GM12864 (cell line): ENCODE data around the gene AUP1.

Experiments used
- DNase-seq: peaks from one replicate; pipeline ENCODE4 v3.0.0-alpha.2; 2011; ENCODE audit warnings: low read depth
- H3K4me3 ChIP-seq: 2 replicates; pipeline ENCODE4 v1.5.1; 2011; ENCODE audit warnings: mild to moderate bottlenecking, low read depth, low read length, control low read depth
- TF ChIP-seq, protein P1 (sequence below): IDR thresholded peaks from 2 replicates; pipeline ENCODE4 v1.5.1; 2011; ENCODE audit warnings: low read depth, mild to moderate bottlenecking, moderate library complexity, low read length, control low read depth, inconsistent platforms; ENCODE audit errors: missing control alignments

AUP1 gene

DNA sequence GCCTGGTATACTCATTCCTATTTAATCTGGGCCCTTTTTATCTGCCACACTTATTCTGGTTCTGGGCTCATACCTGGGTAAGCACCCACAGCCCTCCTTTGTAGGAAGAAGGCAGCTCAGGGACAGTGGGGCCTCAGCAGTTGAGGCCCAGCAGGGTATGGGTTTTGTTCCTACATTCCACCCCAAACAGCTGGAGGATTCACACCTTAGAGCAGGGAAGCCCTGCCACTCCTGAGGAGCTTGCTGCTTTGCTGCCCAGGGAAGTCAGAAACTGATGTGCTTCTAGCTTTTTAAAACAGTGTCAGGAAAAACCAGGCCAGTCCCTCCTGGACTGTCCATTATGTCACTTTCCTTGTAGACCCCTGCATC, 28.9 kb downstream of the AUP1 start:
- H3K4me3 ChIP-seq = no peak overlapping the region
- TF ChIP-seq, protein P1, sequence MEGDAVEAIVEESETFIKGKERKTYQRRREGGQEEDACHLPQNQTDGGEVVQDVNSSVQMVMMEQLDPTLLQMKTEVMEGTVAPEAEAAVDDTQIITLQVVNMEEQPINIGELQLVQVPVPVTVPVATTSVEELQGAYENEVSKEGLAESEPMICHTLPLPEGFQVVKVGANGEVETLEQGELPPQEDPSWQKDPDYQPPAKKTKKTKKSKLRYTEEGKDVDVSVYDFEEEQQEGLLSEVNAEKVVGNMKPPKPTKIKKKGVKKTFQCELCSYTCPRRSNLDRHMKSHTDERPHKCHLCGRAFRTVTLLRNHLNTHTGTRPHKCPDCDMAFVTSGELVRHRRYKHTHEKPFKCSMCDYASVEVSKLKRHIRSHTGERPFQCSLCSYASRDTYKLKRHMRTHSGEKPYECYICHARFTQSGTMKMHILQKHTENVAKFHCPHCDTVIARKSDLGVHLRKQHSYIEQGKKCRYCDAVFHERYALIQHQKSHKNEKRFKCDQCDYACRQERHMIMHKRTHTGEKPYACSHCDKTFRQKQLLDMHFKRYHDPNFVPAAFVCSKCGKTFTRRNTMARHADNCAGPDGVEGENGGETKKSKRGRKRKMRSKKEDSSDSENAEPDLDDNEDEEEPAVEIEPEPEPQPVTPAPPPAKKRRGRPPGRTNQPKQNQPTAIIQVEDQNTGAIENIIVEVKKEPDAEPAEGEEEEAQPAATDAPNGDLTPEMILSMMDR = no peak
- DNase-seq = no peak

DNA sequence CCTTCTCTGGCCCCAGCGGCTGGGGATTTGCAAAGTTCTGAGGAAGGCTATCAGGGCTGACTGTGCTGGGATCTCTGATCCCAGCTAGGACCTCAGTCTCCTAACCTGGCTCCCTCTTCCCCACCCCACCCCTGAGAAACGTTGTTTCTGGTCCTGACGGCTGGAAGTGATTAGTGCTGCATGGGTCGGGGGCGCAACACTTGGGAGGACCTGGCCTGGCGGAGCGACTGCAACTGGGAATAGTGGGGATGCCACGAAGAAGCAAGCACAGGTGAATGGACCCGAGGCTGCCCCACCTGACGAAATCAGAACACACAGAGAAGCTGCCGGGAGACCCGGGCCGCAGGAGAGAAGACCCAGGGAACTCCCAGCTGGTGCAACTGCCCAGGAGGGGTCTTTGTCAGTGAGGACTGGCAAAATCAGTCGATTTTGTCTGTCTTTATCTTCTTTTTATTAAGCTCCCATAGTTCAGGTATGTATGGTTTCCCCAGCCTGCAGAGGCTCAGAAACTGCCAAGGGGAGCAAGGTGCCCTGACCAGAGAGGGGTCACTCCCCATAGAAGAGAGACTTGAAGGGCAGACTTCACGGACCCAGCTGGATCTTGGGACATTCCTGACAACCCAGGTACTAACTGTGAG, 29.4 kb downstream of the AUP1 start:
- TF ChIP-seq, protein P1 = no peak
- DNase-seq = no peak
- H3K4me3 ChIP-seq = no peak overlapping the region

DNA sequence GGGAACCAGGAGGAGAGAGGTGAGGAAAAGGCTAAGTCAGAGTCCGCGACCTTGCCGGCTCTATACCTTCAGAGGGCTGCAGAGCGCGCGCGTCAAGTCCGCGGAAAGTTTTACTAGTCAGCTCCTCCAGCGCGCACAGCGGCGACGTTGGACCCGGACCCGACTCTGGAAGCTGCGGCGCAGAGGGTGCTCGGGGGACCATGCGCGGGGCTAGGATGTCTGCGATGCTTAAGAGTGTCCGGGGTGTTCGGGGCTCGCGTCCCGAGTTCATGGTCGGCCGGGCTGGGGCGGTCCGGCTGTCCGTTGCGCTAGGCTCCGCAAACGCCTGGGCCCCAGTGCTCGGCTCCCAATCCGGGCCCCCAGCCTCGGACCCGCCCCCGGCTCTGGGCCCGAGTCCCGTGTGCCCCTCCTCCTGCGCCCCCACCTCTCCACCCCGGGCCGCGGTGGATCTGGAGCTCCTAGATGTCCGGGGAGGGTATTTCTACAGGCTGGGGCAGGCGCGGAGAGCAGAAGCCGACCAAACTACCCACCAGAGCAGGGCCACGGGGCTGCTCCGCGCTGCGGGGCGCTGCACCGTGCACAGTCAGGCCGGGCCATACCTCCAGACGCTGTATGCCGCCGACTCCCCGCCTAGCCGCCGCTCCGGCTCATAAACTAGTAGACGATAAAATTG, 30.1 kb downstream of the AUP1 start, which contains the start of gene LBX2:
Gene LBX2, minus strand, starts transcription at position 337 of the 673 bp plus-strand sequence. Its CDS starts 66 bp downstream, at position 271.
- H3K4me3 ChIP-seq = no peak within 1 kb of the TSS; the same call in 1 of the 2 replicates
- DNase-seq = no peak

DNA sequence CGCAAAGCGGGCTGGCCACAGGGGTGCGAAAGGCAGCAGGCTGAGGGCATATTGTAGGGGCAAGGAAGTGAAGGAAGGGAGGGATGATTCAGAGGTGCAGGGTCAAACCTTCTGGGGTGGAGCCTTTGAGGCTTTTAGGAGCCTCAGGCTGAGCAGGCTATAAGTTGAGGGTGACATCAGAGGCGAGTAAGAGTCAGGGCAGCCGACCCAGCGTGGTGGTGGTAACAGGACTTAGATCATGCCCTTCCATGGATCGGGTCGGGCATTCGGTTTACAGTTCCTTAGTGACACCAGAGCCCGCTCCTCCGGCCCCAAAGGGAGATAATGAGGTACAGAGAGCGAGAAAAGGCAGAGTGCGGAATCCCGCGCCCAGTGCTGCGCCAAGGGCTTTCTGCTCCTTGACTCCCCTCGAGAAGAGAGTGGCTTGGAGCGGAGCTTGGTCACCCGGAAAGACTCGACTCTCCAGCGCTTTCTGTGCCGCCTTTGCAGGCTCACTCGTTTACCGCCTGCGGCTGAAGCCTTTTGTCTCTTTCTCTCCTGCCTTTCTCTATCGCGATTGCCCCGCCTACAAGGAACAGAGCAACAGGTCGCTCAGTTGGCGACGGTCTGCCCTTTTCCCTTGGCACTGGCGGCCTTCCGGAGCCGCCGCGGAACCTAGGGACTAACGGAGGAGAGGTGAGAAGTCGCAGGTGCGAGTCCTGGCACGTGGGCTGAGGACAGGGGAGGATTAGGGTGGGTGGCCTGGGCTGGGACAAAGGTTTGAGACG, 30.8 kb downstream of the AUP1 start:
- DNase-seq = no peak
- TF ChIP-seq, protein P1 = no peak
- H3K4me3 ChIP-seq = no peak overlapping the region; the same call in 1 of the 2 replicates

More for the DNA sequence above, 30.1 kb downstream of the AUP1 start, which contains the start of gene LBX2:
- TF ChIP-seq, protein P1 = no peak

DNA sequence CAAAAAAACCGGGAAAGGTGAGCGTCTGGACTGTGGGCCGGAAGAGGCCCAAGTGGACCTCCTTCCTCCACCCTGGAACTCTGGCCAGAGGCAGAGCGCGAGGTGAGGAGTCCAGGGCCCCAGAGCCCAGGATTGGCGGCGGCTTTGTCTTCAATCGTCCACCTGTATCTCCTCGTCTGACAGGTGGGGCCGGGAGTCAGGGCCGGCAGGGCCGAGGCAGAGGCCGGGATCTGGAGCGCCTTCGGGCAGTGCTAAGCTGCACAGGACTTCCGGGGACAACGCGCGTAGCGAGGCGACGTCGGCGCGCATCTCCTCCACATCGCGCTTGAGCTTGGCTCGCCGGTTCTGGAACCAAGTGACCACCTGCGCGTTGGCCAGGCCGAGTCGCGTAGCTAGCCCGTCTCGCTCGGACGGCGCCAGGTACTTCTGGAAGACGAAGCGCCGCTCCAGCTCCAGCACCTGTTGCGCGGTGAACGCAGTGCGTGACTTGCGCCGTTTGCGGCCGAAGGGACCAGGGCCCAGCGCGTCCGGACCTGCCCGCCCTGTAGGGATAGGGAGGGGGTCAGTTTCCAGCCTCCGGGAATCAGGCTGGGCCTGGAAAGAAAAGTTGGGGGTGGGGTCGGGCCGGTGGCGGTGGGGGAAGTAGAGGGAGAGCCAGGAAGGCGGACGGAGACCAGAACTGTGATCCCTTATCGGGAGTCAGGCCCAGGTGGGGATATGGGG, 31.6 kb downstream of the AUP1 start:
- TF ChIP-seq, protein P1 = no peak
- no peak for DNase-seq
- no peak overlapping the region for H3K4me3 ChIP-seq

DNA sequence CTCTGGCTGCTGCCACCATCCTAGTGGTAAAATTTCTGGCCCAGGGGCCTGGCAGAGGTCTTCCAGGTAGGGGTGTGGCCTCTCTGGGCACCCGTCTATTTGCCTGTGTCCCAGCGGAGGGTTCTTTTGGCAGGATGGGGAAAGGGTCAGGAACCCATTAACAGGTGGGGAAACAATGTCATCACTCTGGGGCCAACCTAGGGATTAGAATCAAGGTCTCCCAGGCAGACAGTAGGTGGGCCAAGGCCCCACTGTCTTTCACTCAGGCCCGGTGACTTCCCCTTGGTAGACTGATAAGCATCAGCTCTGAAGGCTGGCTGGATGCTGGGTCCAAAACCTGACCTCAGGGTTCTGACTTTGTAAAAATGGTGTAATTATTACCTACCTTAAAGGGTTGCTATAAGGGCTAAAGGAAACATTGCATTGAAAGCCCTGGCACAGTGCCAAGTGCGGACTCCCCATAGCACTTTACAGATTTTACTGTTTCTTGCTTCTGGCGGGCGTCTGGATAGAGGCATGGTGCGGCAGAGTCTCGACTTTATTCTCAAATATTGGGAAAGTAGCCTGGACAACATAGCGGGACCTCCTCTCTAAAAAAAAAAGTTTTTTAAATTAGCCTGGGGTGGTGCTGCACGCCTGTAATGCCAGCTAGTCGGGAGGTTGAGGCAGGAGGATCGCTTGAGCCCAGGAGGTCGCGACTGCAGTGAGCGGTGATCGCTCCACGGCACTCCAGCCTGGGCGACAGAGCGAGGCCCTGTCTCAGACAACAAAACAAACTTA, 32.3 kb downstream of the AUP1 start:
- DNase-seq = no peak
- no peak overlapping the region for H3K4me3 ChIP-seq
- TF ChIP-seq, protein P1 = no peak
